Left renal cortex interstitium (tissue), 4 donors: Measurements from ENCODE around the gene CASP10. TPM values are rescaled to one million over a fixed set of nuclear protein-coding genes. Genes with fewer than 3 reads are reported as not detected.

ENCODE experiments used
- DNase-seq, 4 donors: peaks; one replicate each; pipeline ENCODE4 v3.0.0-alpha.2; 2013; ENCODE audit warnings: low read depth in 4 of 4, low spot score in 2 of 4, missing footprints in 1 of 4
- polyA plus RNA-seq, 4 donors: library from polyadenylated mRNA; unstranded; fragments of 120-200 nt; gene quantifications; one replicate each; pipeline ENCODE4 v1.2.1, GENCODE V29; 2013; ENCODE audit not compliant: insufficient read length in 4 of 4

The CASP10 gene
- polyA plus RNA-seq, 4 donors, result 6.9 to 11.7 (median 8.8) TPM

DNA sequence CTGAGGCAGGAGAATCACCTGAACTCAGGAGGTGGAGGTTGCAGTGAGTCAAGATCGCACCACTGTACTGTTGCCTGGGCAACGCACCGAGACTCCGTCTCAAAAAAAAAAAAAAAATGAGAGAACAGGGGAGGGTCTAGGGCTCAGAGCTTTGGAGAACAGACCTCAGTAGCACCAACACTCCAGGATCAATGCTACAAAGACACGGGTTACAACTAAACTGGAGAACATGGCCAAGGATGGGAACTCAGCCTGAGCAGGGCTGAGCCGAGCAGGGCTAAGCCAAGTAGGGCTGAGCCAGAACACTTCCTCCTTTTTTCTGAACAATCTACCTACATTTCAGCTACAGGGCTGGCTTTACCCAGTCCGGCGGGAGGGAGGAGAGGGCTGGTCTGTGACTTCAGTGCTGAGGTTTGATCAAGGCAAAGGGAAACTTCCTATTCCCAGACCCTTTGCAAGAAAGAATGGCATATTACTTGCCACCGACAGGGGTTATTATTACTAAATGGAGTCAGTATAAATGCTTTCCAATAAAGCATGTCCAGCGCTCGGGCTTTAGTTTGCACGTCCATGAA lies 74.5 kb downstream of the CASP10 start:
- DNase-seq, result no peak

- DNase-seq, result peak in 3 of 4 donors; percentile 40 to 55 (median 41)
These were observed 75.2 kb downstream of the CASP10 start for GRCh38 chr2:201257956-201258665.

- DNase-seq, result no peak
These were observed 76.0 kb downstream of the CASP10 start for GRCh38 chr2:201258666-201259615.

GRCh38 chr2:201260302-201260800 lies 77.4 kb downstream of the CASP10 start, which contains the start of gene CASP8:
Gene CASP8, plus strand, starts transcription at chr2:201260536. Its CDS starts 5,951 bp downstream, at chr2:201266487.
- no peak for DNase-seq

DNA sequence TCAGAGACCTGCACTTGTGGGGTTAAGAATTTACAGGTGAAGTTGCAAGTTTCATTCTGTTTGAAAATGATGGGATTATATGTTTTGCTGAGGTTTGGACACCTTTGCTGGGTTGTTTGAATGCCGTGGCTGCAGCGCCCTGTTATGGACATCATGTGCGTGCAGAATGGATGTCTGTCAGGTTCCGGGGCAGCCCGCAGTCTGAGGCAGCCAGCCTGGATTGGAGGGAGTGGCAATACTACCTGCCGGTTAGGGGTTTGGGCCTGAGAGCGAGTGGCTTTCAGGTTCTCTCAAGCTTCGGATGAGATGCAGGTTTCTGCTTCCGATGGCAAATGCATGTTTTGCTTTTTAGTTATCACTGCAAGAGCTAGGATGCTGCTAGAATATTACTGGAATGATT lies 78.5 kb downstream of the CASP10 start:
- no peak for DNase-seq

- no peak for DNase-seq
These were observed 79.0 kb downstream of the CASP10 start for GRCh38 chr2:201261906-201262305.

DNA sequence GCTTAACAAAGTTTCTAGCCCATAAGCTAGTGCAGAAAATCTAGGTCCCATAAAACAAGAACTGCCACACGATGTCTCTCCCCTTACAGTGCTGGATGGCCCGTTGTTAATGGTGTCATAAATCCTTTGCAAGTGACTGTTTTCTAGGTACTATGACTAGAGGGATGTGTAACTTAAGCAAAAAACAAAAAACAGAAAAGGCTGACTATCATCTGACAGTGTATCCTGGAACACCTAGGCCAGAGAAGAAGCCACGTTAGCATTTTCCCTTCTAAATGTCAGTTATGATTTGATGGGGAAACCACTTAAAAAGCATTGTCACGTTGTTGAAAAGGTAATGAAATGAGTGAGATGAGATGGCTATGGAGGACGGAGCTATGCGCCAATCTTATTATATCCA lies 79.8 kb downstream of the CASP10 start:
- DNase-seq, result no peak

DNA sequence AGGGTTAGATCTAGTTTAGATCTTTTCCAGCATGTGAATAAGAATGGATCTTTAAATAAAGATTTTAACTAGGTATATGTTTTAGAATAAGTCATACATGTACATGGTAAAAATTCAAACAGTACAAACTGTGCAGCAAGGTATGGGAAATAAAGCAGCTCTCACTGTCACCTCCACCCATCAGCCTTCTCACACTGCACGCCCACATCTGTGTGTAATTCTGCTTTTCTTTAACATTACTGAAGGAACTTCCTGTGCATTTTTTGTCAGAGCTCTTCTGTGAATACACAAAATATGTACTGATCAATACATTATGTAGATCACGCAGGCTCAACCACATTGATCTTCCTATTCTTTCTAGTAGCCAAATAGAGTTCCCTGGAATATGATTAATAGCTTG lies 80.8 kb downstream of the CASP10 start:
- DNase-seq, result no peak

GRCh38 chr2:201264472-201265173 lies 81.7 kb downstream of the CASP10 start:
- DNase-seq, result no peak

- DNase-seq, result no peak
These were observed 83.7 kb downstream of the CASP10 start for GRCh38 chr2:201266629-201267028.

DNA sequence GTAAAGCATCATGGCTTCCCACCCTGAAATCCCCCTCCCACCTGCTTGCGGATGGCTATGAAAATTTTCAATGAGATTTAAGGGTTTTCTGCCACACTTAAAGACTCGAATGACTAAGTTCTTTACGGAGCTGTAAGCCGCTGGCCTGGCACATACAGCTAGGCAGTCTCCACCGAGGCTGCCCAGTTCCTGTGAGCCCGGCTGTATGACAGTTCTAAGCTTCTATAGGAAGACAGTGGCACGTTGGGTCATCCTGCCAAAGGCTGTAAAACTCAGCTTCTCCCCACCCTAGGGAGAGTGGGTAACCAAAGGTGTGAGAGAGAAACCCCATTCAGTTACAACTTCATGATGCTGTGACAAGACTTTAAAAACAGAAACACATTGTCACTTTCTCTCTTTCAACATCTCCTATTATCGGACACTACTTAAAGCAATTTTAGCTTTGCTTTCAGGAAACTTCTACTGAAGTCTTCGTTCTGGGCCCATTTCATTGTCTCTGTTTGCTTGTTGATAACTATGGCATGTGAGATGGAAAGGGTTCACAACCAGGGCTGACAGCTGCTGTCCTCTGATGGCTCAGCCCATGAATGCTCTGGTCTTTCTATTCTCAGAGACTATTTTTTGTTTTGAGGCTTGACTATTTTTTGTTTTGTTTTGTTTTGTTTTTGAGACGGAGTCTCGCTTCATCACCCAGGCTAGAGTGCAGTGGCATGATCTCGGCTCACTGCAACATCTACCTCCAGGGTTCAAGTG lies 84.5 kb downstream of the CASP10 start:
- DNase-seq, result no peak

DNA sequence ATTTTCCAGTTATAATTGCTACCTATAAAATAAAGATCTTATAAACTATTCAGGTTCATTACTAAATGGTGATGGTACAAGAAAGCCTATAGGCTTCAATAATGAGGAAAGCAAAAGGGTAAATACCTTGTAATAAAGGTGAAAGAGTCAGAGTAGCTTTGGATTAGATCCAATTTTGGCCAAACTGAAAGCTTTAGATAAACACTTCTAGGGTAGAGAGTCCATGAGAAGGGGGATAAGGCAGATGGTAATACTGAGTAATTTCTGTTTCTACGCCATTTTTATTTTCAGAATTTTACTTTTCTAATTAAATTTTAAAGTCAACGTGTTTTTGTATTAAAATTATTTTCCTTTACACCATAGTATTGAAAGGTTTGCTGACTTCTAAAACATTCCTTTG lies 86.8 kb downstream of the CASP10 start:
- DNase-seq, result no peak

DNA sequence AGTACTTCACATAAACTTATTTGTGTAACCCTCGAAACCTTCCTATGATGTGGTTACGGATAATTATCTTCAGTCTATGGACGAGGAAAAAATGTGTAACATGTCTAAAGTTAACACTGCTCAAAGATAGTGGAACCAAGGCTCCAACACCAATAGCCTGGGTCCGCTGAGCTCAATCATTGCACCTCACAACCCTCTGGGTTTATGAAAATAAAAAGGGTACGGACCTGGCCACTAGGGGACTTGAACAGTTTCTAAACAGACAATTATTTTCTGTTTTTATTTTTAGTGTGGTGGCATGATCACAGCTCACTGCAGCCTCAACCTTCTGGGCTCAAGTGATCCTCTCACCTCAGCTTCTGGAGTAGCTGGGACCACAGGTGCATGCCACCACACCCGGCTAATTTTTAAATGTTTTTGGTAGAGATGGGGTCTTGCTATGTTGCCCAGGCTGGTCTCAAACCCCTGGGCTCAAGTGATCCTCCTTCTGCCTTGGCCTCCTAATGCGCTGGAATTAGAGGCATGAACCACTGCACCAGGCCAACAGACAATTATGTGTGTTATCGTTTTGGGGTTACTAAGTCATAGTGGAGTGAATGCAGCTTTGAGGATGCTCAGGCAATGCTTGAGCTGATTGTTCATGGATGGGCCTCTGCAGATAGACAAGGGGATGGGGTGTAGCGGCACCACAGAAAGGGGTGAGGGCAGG lies 87.5 kb downstream of the CASP10 start:
- no peak for DNase-seq

DNA sequence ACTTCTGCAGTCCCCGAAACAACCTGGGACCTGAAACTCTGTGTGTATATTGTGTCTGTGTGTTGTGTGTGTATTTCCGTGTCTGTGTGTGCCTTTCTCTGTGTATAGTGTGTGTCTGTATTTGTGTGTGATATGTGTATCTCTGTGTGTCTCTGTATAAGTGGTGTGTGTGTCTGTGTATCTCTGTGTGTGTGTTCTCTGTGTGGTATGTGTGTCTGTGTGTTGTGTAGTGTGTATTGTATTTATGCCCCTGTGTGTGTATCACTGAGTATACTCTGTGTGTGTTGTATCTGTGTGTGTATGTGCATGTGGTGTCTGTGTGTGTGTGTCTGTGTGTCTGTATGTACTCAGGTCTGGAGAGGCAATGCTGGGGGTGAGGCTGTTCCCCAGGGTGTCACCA lies 89.0 kb downstream of the CASP10 start:
- DNase-seq, result no peak

GRCh38 chr2:201273330-201273983 lies 90.5 kb downstream of the CASP10 start:
- DNase-seq, result no peak

- no peak for DNase-seq
These were observed 92.1 kb downstream of the CASP10 start for GRCh38 chr2:201275069-201275468.

- DNase-seq, result no peak
These were observed 93.0 kb downstream of the CASP10 start for GRCh38 chr2:201275990-201276389.

GRCh38 chr2:201276511-201276910 lies 93.6 kb downstream of the CASP10 start:
- DNase-seq, result no peak
